Fibroblast of lung (primary cell): ENCODE results near the gene TBX1. TPM values are rescaled to one million over a fixed set of nuclear protein-coding genes. Genes with fewer than 3 reads are reported as not detected.

Experiments used
- DNase-seq, 2 donors: peaks; one replicate each; pipeline versions ENCODE4 v3.0.0 to v3.0.0-alpha.2; 2010; ENCODE audit warnings: low read depth in 2 of 2
- H2AFZ ChIP-seq: 2 replicates; pipeline ENCODE4 v1.5.1; 2012; ENCODE audit warnings: low read length, control low read depth, inconsistent platforms
- H3K27ac ChIP-seq: 2 replicates; pipeline ENCODE4 v1.5.1; 2011; ENCODE audit warnings: low read length, control low read depth; ENCODE audit not compliant: insufficient read depth
- H3K27me3 ChIP-seq: 2 replicates; pipeline ENCODE4 v1.5.1; 2011; ENCODE audit warnings: mild to moderate bottlenecking, low read length; ENCODE audit not compliant: control insufficient read depth, insufficient read depth
- H3K36me3 ChIP-seq: 2 replicates; pipeline ENCODE4 v1.5.1; 2011; ENCODE audit warnings: low read length; ENCODE audit not compliant: control insufficient read depth, insufficient read depth
- H3K4me1 ChIP-seq: 2 replicates; pipeline ENCODE4 v1.5.1; 2011; ENCODE audit warnings: low read length; ENCODE audit not compliant: control insufficient read depth, insufficient read depth; ENCODE audit errors: extremely low read depth
- H3K4me2 ChIP-seq: 2 replicates; pipeline ENCODE4 v1.5.1; 2011; ENCODE audit warnings: low read length, control low read depth; ENCODE audit not compliant: insufficient read depth; ENCODE audit errors: extremely low read depth
- H3K4me3 ChIP-seq, 4 experiments: fragments of 200-600 bp in 1 of 4; sonication (generic) in 1 of 4; replicated peaks in 1 of 4; 2 replicates each; pipeline ENCODE4 v1.5.1; 2011 to 2016; ENCODE audit warnings: low read length in 4 of 4, low read depth in 3 of 4, mild to moderate bottlenecking in 3 of 4, control low read depth in 2 of 4, inconsistent platforms in 1 of 4, mixed read lengths in 1 of 4; ENCODE audit not compliant: insufficient read depth in 1 of 4; ENCODE audit errors: control extremely low read depth in 1 of 4
- H3K79me2 ChIP-seq: 2 replicates; pipeline ENCODE4 v1.5.1; 2012; ENCODE audit warnings: mild to moderate bottlenecking, low read length, inconsistent platforms; ENCODE audit not compliant: control insufficient read depth, insufficient read depth
- H3K9ac ChIP-seq: 2 replicates; pipeline ENCODE4 v1.5.1; 2011; ENCODE audit warnings: mild to moderate bottlenecking, low read length, control low read depth; ENCODE audit not compliant: insufficient read depth
- H3K9me3 ChIP-seq: 2 replicates; pipeline ENCODE4 v1.5.1; 2012; ENCODE audit warnings: low read depth, low read length; ENCODE audit not compliant: control insufficient read depth, insufficient read depth
- H4K20me1 ChIP-seq: 2 replicates; pipeline ENCODE4 v1.5.1; 2011; ENCODE audit warnings: low read length; ENCODE audit not compliant: control insufficient read depth, insufficient read depth; ENCODE audit errors: extremely low read depth
- EZH2 ChIP-seq: IDR thresholded peaks from 2 replicates; pipeline ENCODE4 v1.5.1; 2012; ENCODE audit warnings: low read length, control low read depth, mild to moderate bottlenecking; ENCODE audit errors: missing control alignments
- polyA plus RNA-seq, 2 donors: library from polyadenylated mRNA; depleted of rRNA in 1 of 2; stranded (reverse) in 1 of 2; unstranded in 1 of 2; fragments of >200 nt; gene quantifications; 2 replicates each; pipeline ENCODE4 v1.2.1, GENCODE V29; 2011 to 2012; ENCODE audit warnings: missing spikeins in 1 of 2
- total RNA-seq: library from RNA; depleted of rRNA; stranded (reverse); fragments of >200 nt; gene quantifications from 2 replicates; pipeline ENCODE4 v1.2.1, GENCODE V29; 2014
- TF ChIP-seq, protein P1 (sequence below), 2 donors: IDR thresholded peaks in 1 of 2; conservative IDR thresholded peaks in 1 of 2; 1 replicate in 1 of 2; 2 replicates in 1 of 2; pipeline ENCODE4 v1.5.1; 2011 to 2012; ENCODE audit warnings: low read length in 2 of 2, control low read depth in 1 of 2, inconsistent platforms in 1 of 2, low read depth in 1 of 2, mild to moderate bottlenecking in 1 of 2

Gene TBX1
- total and polyA plus RNA-seq, 2 donors (not counting 1 experiment from before 2014, with no cell fraction given) = not detected

DNA sequence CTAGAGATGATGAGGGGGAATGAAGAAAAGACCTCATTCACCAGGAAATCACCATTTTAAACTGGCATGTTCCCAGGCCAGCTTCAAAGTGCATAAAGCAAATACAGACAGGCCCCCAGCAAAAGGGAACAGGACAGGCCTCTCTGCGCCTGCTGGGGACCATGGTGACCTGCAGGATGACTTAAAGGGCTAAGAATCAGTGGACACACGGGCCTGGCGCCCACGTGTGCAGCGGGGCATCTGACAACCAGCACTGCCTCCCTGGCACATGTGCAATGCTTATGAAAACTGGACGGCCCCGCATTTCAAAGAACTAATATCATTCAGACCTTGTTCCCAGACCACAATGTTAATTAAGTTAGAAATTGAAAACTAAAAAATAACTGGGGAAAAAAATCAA, 35.6 kb downstream of the TBX1 start:
- Histone ChIP-seq H3K9ac (no peak overlapping the region), H3K79me2 (no peaks in the 10 kb centered on the region), H4K20me1 (no peaks in the 10 kb centered on the region), H3K27me3 (no peaks in the 10 kb centered on the region), H3K4me3 (no peak overlapping the region), H3K4me2 (no peak overlapping the region), H3K36me3 (no peaks in the 10 kb centered on the region), H3K27ac (no peak overlapping the region), H2AFZ (no peak overlapping the region), H3K9me3 (no peaks in the 10 kb centered on the region), H3K4me1 (peaks cover 5% of the 10 kb centered on the region)
- DNase-seq = no peak
- TF ChIP-seq, protein P1, sequence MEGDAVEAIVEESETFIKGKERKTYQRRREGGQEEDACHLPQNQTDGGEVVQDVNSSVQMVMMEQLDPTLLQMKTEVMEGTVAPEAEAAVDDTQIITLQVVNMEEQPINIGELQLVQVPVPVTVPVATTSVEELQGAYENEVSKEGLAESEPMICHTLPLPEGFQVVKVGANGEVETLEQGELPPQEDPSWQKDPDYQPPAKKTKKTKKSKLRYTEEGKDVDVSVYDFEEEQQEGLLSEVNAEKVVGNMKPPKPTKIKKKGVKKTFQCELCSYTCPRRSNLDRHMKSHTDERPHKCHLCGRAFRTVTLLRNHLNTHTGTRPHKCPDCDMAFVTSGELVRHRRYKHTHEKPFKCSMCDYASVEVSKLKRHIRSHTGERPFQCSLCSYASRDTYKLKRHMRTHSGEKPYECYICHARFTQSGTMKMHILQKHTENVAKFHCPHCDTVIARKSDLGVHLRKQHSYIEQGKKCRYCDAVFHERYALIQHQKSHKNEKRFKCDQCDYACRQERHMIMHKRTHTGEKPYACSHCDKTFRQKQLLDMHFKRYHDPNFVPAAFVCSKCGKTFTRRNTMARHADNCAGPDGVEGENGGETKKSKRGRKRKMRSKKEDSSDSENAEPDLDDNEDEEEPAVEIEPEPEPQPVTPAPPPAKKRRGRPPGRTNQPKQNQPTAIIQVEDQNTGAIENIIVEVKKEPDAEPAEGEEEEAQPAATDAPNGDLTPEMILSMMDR (conservative IDR thresholded peaks at IDR 0.05 in 1 of 2, IDR thresholded peaks at IDR 0.05 in 1 of 2; ENCODE audit: low read depth in 1 of 2, low read length in 2 of 2) = no peak
- no peak for TF ChIP-seq EZH2

DNA sequence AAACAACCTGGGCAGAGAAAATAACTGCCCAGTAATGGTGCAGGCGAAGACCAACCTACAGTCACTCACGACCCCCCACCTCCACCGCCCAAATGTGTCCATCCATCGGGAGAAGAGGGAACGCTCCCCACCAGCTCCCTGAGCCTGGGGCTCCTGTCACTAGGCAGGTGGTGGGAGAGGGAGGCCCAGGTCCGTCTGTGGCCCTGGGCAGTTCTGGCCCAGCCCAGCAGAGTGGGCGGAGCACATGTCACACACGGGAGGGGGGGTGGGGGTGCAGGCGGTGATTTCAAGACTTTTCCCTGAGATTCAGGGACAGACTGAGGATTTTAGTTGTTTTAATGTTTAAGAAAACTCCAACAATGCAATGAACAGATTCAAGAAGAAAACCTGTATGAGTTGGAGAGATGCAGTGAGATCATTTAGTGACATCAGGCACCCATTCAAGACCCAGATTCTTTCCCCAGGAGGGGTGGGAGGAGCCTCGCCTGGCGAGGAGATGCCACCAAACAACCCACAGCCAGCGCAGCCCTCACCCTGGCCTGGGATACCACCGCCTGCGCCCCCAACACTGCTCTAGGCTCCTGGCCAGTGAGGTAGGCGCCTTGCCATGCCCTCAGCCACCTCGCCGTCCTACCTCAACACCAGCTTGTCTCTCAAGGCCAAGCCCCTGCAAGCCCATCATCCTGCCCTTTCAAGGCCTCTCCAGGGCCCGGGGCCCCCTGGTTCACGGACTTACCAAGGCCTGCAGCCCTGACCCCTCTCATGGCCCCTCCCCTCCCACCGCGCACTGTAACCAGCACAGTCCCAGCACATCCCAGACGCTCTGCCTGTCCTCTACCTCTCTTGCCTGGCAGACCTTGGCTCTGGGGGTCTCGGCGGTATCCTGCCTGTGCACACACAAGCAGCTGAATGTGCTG, 36.8 kb downstream of the TBX1 start:
- Histone ChIP-seq H2AFZ (no peak overlapping the region), H3K9me3 (no peaks in the 10 kb centered on the region), H3K36me3 (no peaks in the 10 kb centered on the region), H3K27me3 (no peaks in the 10 kb centered on the region), H3K27ac (no peak overlapping the region), H3K4me3 (no peak overlapping the region), H3K9ac (no peak overlapping the region), H4K20me1 (no peaks in the 10 kb centered on the region), H3K79me2 (no peaks in the 10 kb centered on the region), H3K4me1 (peaks cover 5% of the 10 kb centered on the region), H3K4me2 (no peak overlapping the region)
- no peak for TF ChIP-seq EZH2
- TF ChIP-seq, protein P1 (conservative IDR thresholded peaks at IDR 0.05 in 1 of 2, IDR thresholded peaks at IDR 0.05 in 1 of 2; ENCODE audit: low read depth in 1 of 2, low read length in 2 of 2) = no peak
- DNase-seq = no peak

DNA sequence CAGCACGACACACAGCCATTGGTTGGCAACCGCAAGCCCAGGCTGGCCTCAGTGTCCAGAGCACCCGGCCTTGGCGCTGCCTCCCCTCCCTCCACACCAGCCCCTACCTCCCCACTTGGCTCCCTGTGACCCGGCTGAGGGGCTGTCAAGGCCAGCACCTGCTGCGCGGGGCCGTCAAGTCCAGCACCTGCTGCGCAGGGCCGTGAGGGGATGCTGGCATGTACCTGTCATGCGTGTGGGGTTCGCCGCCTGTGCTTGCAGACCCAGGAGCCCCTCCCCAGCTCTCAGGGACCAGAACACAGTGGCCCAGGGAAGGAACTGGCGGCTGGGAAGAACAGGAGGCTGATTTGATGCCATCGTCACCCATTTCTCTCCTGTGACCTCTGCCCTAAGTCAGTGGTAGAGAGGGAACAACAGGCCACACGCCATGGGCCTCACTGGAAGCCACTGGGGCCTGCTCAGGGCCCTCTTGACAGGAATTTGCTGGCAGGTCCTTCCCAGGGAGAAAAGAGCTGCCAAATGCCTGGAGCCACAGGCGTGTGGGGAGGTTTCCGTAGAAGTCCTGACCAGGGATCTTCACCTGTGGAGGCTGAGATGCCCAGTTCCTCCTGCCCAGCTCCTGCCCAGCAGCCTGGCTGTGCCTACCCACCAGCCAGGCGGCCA, 37.6 kb downstream of the TBX1 start:
- Histone ChIP-seq H3K9me3 (no peaks in the 10 kb centered on the region), H2AFZ (no peak overlapping the region), H3K36me3 (no peaks in the 10 kb centered on the region), H3K27ac (no peak overlapping the region), H4K20me1 (no peaks in the 10 kb centered on the region), H3K4me2 (no peak overlapping the region), H3K9ac (no peak overlapping the region), H3K27me3 (no peaks in the 10 kb centered on the region), H3K4me1 (peaks cover 5% of the 10 kb centered on the region), H3K4me3 (no peak overlapping the region), H3K79me2 (no peaks in the 10 kb centered on the region)
- TF ChIP-seq EZH2 = no peak
- TF ChIP-seq, protein P1 (conservative IDR thresholded peaks at IDR 0.05 in 1 of 2, IDR thresholded peaks at IDR 0.05 in 1 of 2; ENCODE audit: low read depth in 1 of 2, low read length in 2 of 2) = no peak
- no peak for DNase-seq
